SK-N-SH treated with all-trans-retinoic acid at 6 μM for 48 hours (cell line): ENCODE data around the gene PGS1.

Experiments used
- ATAC-seq: fragments of 200-7000 bp; cut with Tn5 transposase; 3 replicates; pipeline ENCODE4 v1.9.1; 2020; ENCODE audit warnings: mild to moderate bottlenecking, moderate library complexity
- BACH2 ChIP-seq: fragments of 250-450 bp; sonication (Bioruptor Pico); IDR thresholded peaks from 2 replicates; pipeline ENCODE4 v1.9.0; 2021; ENCODE audit warnings: mild to moderate bottlenecking, borderline replicate concordance
- CREB5 ChIP-seq: fragments of 250-450 bp; sonication (Bioruptor Pico); IDR thresholded peaks from 2 replicates; pipeline ENCODE4 v1.5.1; 2020; ENCODE audit warnings: low read depth, mild to moderate bottlenecking, moderate library complexity
- CSDC2 ChIP-seq: fragments of 250-450 bp; sonication (Bioruptor Pico); IDR thresholded peaks from 2 replicates; pipeline ENCODE4 v1.5.0; 2020; ENCODE audit warnings: mild to moderate bottlenecking, moderate library complexity
- ESRRG ChIP-seq: fragments of 250-450 bp; sonication (Bioruptor Pico); IDR thresholded peaks from 2 replicates; pipeline ENCODE4 v1.6.1; 2021; ENCODE audit warnings: mild to moderate bottlenecking
- ISL1 ChIP-seq: fragments of 250-450 bp; sonication (Bioruptor Pico); IDR thresholded peaks from 2 replicates; pipeline ENCODE4 v2.1.2; 2022; ENCODE audit warnings: mild to moderate bottlenecking, moderate library complexity
- OSR1 ChIP-seq: fragments of 250-450 bp; sonication (Bioruptor Pico); IDR thresholded peaks from 2 replicates; pipeline ENCODE4 v1.8.0; 2022; ENCODE audit warnings: moderate library complexity, mild to moderate bottlenecking, inconsistent platforms
- PATZ1 ChIP-seq: fragments of 250-450 bp; sonication (Bioruptor Pico); IDR thresholded peaks from 2 replicates; pipeline ENCODE4 v1.8.0; 2020; ENCODE audit warnings: mild to moderate bottlenecking, moderate library complexity, borderline replicate concordance
- POU6F1 ChIP-seq: fragments of 250-450 bp; sonication (Bioruptor Pico); IDR thresholded peaks from 2 replicates; pipeline ENCODE4 v1.8.0; 2021; ENCODE audit warnings: low read depth, mild to moderate bottlenecking, moderate library complexity, borderline replicate concordance
- PPARA ChIP-seq: fragments of 250-450 bp; sonication (Bioruptor Pico); IDR thresholded peaks from 2 replicates; pipeline ENCODE4 v1.5.0; 2020; ENCODE audit warnings: mild to moderate bottlenecking, borderline replicate concordance
- RARB ChIP-seq: fragments of 250-450 bp; sonication (Bioruptor Pico); IDR thresholded peaks from 2 replicates; pipeline ENCODE4 v1.8.0; 2021; ENCODE audit warnings: mild to moderate bottlenecking, moderate library complexity
- TCF4 ChIP-seq: fragments of 250-450 bp; sonication (Bioruptor Pico); IDR thresholded peaks from 2 replicates; pipeline ENCODE4 v1.8.0; 2021; ENCODE audit warnings: mild to moderate bottlenecking, moderate library complexity, borderline replicate concordance
- TOX ChIP-seq: fragments of 250-450 bp; sonication (Bioruptor Pico); IDR thresholded peaks from 2 replicates; pipeline ENCODE4 v1.8.0; 2021; ENCODE audit warnings: mild to moderate bottlenecking, moderate library complexity, borderline replicate concordance
- ZC3H10 ChIP-seq: fragments of 250-450 bp; sonication (Bioruptor Pico); IDR thresholded peaks from 2 replicates; pipeline ENCODE4 v1.5.1; 2021; ENCODE audit warnings: mild to moderate bottlenecking, moderate library complexity
- ZFP3 ChIP-seq: fragments of 250-450 bp; sonication (Bioruptor Pico); IDR thresholded peaks from 2 replicates; pipeline ENCODE4 v1.5.0; 2020; ENCODE audit warnings: mild to moderate bottlenecking, moderate library complexity
- ZFP30 ChIP-seq: fragments of 450-650 bp; formaldehyde crosslinking; IDR thresholded peaks from 2 replicates; pipeline ENCODE4 v1.5.0; 2022; ENCODE audit warnings: mild to moderate bottlenecking, moderate library complexity
- ZNF565 ChIP-seq: fragments of 450-650 bp; formaldehyde crosslinking; conservative IDR thresholded peaks from 2 replicates; pipeline ENCODE4 v1.5.0; 2020; ENCODE audit warnings: low read depth, mild to moderate bottlenecking, moderate library complexity
- ZNF8 ChIP-seq: fragments of 450-650 bp; formaldehyde crosslinking; IDR thresholded peaks from 2 replicates; pipeline ENCODE4 v1.5.0; 2020; ENCODE audit warnings: mild to moderate bottlenecking, moderate library complexity
- TF ChIP-seq, protein P1 (sequence below): fragments of 250-450 bp; sonication (Bioruptor Pico); IDR thresholded peaks from 2 replicates; pipeline ENCODE4 v1.5.0; 2020; ENCODE audit warnings: mild to moderate bottlenecking, moderate library complexity

The PGS1 gene

GRCh38 chr17:78401891-78402290 is 23.4 kb downstream of the PGS1 start:
- no peak for ATAC-seq
- no peak for TF ChIP-seq PATZ1 (CRISPR knock-in tag)
- TF ChIP-seq CSDC2 (CRISPR knock-in tag), result no peak
- no peak for TF ChIP-seq ZFP30 (CRISPR knock-in tag)
- TF ChIP-seq ISL1 (CRISPR knock-in tag), result no peak
- no peak for TF ChIP-seq BACH2 (CRISPR knock-in tag)
- no peak for TF ChIP-seq CREB5
- TF ChIP-seq TOX, result no peak

DNA sequence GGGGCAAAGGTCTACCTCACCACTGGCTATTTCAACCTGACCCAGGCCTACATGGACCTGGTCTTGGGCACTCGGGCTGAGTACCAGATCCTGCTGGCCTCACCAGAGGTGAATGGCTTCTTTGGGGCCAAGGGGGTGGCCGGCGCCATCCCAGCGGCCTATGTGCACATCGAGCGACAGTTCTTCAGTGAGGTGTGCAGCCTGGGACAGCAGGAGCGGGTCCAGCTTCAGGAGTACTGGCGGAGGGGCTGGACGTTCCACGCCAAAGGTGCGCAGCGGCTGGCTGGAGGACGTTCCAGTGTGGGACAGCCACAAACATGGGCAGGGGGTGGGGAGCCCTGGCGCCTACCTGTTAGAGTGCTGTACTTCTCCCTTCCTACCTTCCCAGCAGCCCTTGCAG is 25.4 kb downstream of the PGS1 start:
- ATAC-seq, result no peak
- TF ChIP-seq ZC3H10 (CRISPR knock-in tag) (no peak), ZNF565 (CRISPR knock-in tag) (no peak)

DNA sequence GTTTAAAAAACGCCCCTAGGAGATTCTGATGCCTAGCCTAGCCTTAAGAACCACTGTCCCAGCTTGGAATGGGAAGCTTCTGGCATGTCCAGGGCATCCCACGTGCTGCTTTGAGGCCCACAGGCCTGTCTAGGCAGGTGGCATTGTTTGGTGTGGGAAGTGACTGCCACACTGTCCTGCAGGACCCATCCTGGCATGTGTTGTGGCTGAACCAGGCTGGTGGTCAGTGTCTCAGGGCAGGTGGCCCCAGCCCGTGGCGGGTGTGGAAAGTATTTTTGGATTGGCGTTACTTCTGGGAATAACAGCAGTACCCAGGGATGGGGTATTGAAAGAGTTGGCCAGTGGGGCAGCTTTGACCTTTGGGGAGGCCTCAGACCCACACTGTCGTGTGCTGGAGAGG is 27.9 kb downstream of the PGS1 start:
- ATAC-seq, result no peak
- TF ChIP-seq ZFP3 (no peak), ISL1 (CRISPR knock-in tag) (no peak), TOX (no peak), ZNF565 (CRISPR knock-in tag) (no peak), RARB (CRISPR knock-in tag) (no peak), TCF4 (CRISPR knock-in tag) (no peak), ESRRG (CRISPR knock-in tag) (no peak), ZNF8 (CRISPR knock-in tag) (no peak), POU6F1 (CRISPR knock-in tag) (no peak), CSDC2 (CRISPR knock-in tag) (no peak), ZFP30 (CRISPR knock-in tag) (no peak), ZC3H10 (CRISPR knock-in tag) (no peak), BACH2 (CRISPR knock-in tag) (no peak), PPARA (CRISPR knock-in tag) (no peak), CREB5 (no peak), OSR1 (no peak), PATZ1 (CRISPR knock-in tag) (no peak)
- TF ChIP-seq, protein P1, sequence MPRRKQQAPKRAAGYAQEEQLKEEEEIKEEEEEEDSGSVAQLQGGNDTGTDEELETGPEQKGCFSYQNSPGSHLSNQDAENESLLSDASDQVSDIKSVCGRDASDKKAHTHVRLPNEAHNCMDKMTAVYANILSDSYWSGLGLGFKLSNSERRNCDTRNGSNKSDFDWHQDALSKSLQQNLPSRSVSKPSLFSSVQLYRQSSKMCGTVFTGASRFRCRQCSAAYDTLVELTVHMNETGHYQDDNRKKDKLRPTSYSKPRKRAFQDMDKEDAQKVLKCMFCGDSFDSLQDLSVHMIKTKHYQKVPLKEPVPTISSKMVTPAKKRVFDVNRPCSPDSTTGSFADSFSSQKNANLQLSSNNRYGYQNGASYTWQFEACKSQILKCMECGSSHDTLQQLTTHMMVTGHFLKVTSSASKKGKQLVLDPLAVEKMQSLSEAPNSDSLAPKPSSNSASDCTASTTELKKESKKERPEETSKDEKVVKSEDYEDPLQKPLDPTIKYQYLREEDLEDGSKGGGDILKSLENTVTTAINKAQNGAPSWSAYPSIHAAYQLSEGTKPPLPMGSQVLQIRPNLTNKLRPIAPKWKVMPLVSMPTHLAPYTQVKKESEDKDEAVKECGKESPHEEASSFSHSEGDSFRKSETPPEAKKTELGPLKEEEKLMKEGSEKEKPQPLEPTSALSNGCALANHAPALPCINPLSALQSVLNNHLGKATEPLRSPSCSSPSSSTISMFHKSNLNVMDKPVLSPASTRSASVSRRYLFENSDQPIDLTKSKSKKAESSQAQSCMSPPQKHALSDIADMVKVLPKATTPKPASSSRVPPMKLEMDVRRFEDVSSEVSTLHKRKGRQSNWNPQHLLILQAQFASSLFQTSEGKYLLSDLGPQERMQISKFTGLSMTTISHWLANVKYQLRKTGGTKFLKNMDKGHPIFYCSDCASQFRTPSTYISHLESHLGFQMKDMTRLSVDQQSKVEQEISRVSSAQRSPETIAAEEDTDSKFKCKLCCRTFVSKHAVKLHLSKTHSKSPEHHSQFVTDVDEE (CRISPR knock-in tag), result no peak
